ENCODE results near the gene BEGAIN. TPM values are rescaled to one million over a fixed set of nuclear protein-coding genes. Genes with fewer than 3 reads are reported as not detected.

The BEGAIN gene
- polyA plus RNA-seq, 1 donor from 2014 or later = 10.9 TPM

- Histone ChIP-seq H2AFZ (ENCODE audit: low read depth, low read length) (no peak overlapping the region), H3K9ac (ENCODE audit: low read length) (no peak overlapping the region), H3K9me2 (ENCODE audit: insufficient read depth, low read length) (no peaks in the 10 kb centered on the region), H3K4me3 (ENCODE audit: low read length) (no peak overlapping the region), H4K20me1 (ENCODE audit: insufficient read depth) (no peaks in the 10 kb centered on the region), H3K27me3 (ENCODE audit: insufficient read depth, low read depth, low read length) (no peaks in the 10 kb centered on the region), H3K36me3 (ENCODE audit: insufficient read depth, low read length) (no peaks in the 10 kb centered on the region), H3K79me2 (replicated peaks; ENCODE audit: insufficient read depth, low read length) (no peaks in the 10 kb centered on the region), H3K4me2 (ENCODE audit: low read length) (no peak overlapping the region), H3K9me3 (ENCODE audit: low read length) (no peaks in the 10 kb centered on the region), H3K27ac (ENCODE audit: low read length) (no peak overlapping the region), H3F3A (ENCODE audit: insufficient read depth, low read length, poor library complexity, severe bottlenecking) (no peaks in the 10 kb centered on the region)
- TF ChIP-seq CTCF (IDR thresholded peaks at IDR 0.05; ENCODE audit: poor library complexity, severe bottlenecking) (no peak), EP300 (conservative IDR thresholded peaks at IDR 0.05; ENCODE audit: poor library complexity, severe bottlenecking) (no peak), EZH2 (IDR thresholded peaks at IDR 0.05; ENCODE audit: borderline replicate concordance, insufficient read depth, low read length, poor library complexity, severe bottlenecking) (no peak), RAD21 (conservative IDR thresholded peaks at IDR 0.05) (no peak), TAF1 (IDR thresholded peaks at IDR 0.05; ENCODE audit: low read depth) (no peak), POLR2AphosphoS5 (IDR thresholded peaks at IDR 0.05) (no peak), MXI1 (conservative IDR thresholded peaks at IDR 0.05; ENCODE audit: poor library complexity, severe bottlenecking) (no peak), SMC3 (conservative IDR thresholded peaks at IDR 0.05; ENCODE audit: poor library complexity) (no peak)
- TF ChIP-seq, protein P1, sequence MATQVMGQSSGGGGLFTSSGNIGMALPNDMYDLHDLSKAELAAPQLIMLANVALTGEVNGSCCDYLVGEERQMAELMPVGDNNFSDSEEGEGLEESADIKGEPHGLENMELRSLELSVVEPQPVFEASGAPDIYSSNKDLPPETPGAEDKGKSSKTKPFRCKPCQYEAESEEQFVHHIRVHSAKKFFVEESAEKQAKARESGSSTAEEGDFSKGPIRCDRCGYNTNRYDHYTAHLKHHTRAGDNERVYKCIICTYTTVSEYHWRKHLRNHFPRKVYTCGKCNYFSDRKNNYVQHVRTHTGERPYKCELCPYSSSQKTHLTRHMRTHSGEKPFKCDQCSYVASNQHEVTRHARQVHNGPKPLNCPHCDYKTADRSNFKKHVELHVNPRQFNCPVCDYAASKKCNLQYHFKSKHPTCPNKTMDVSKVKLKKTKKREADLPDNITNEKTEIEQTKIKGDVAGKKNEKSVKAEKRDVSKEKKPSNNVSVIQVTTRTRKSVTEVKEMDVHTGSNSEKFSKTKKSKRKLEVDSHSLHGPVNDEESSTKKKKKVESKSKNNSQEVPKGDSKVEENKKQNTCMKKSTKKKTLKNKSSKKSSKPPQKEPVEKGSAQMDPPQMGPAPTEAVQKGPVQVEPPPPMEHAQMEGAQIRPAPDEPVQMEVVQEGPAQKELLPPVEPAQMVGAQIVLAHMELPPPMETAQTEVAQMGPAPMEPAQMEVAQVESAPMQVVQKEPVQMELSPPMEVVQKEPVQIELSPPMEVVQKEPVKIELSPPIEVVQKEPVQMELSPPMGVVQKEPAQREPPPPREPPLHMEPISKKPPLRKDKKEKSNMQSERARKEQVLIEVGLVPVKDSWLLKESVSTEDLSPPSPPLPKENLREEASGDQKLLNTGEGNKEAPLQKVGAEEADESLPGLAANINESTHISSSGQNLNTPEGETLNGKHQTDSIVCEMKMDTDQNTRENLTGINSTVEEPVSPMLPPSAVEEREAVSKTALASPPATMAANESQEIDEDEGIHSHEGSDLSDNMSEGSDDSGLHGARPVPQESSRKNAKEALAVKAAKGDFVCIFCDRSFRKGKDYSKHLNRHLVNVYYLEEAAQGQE (IDR thresholded peaks at IDR 0.05; ENCODE audit: borderline replicate concordance) = no peak
These were observed 5.3 kb upstream of the BEGAIN start for GRCh38 chr14:100592461-100592891.

DNA sequence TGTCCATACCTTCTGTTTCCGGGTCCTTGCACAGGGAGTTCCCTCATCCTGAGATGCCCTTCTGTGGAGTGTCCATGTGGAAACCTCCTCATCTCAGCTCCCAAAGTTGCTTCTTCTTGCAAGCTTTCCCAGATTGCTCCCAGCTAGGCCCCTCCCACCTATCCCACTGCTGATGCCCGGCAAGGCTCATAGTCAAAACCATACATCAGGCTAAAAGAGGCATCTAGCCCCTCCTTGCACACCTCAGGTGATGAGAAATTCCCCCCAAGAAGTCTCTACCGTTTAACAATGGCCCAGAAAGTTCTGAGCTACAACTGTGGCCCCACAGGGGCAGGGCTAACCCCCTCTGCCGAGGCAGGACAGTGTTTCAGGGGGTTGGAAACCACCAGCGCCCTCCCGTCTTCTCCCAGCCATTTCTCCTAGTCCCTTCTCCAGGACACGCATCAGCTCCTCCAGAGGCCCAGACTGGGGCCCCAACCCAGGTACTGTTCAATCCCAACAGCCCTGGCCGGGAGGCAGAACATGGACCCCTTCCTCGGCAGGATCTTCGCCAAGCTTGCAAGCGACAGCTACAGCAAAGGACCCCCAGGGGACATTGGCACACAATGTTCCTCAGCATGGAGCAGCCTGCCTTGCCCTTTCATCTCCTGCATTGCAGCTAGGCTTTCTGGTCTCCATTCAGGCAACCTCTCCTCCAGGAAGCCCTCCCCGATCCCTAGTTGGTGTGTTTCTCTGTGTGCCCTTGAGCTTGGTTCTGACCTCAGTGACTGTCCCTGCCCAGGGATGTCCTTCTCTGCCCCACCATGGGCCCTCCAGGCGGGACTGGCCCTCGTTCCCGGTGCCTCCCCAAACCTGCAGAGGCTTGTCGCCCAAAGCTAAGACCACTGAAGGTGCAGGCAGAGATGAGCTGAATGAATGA is 4.5 kb upstream of the BEGAIN start:
- Histone ChIP-seq H3K9ac (ENCODE audit: low read length) (no peak overlapping the region), H3F3A (ENCODE audit: insufficient read depth, low read length, poor library complexity, severe bottlenecking) (no peaks in the 10 kb centered on the region), H3K4me2 (ENCODE audit: low read length) (no peak overlapping the region), H3K4me3 (ENCODE audit: low read length) (no peak overlapping the region), H3K27ac (ENCODE audit: low read length) (no peak overlapping the region), H3K36me3 (ENCODE audit: insufficient read depth, low read length) (no peaks in the 10 kb centered on the region), H3K27me3 (ENCODE audit: insufficient read depth, low read depth, low read length) (no peaks in the 10 kb centered on the region), H3K79me2 (replicated peaks; ENCODE audit: insufficient read depth, low read length) (no peaks in the 10 kb centered on the region), H3K9me3 (ENCODE audit: low read length) (no peaks in the 10 kb centered on the region), H3K9me2 (ENCODE audit: insufficient read depth, low read length) (no peaks in the 10 kb centered on the region), H4K20me1 (ENCODE audit: insufficient read depth) (no peaks in the 10 kb centered on the region), H2AFZ (ENCODE audit: low read depth, low read length) (no peak overlapping the region)
- TF ChIP-seq SMC3 (conservative IDR thresholded peaks at IDR 0.05; ENCODE audit: poor library complexity) = no peak
- TF ChIP-seq TAF1 (IDR thresholded peaks at IDR 0.05; ENCODE audit: low read depth) = no peak
